Measurements from ENCODE around the gene CHAD.

The CHAD gene, protein sequence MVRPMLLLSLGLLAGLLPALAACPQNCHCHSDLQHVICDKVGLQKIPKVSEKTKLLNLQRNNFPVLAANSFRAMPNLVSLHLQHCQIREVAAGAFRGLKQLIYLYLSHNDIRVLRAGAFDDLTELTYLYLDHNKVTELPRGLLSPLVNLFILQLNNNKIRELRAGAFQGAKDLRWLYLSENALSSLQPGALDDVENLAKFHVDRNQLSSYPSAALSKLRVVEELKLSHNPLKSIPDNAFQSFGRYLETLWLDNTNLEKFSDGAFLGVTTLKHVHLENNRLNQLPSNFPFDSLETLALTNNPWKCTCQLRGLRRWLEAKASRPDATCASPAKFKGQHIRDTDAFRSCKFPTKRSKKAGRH

DNA sequence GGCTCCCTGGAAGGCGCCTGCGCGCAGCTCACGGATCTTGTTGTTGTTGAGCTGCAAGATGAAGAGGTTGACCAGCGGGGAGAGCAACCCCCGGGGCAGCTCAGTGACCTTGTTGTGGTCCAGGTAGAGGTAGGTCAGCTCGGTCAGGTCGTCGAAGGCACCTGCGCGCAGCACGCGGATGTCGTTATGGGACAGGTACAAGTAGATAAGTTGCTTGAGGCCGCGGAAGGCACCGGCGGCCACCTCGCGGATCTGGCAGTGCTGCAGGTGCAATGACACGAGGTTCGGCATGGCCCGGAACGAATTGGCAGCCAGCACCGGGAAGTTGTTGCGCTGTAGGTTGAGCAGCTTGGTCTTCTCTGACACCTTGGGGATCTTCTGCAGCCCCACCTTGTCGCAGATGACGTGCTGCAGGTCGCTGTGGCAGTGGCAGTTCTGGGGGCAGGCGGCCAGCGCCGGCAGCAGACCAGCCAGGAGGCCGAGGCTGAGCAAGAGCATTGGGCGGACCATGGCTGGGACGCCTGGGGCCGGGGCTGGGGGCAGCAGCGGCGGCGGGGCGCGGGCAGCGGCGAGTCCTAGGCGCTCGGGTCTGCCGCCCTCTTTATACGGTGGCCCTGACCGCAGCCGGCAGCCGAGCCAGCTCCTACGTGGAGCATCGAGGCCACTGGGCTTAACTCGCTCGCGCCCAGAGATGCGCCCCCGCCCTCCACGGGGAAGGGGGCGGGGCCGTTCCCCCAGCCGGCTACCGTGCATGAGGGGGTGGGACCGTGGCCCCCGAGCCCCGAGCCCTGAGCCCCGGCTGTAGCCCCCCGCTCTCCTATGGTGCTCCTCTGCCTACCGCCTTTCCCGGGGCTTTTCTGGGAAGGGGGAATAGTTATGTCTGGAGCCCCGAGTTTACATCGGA lies at the start of gene CHAD:
Gene CHAD (minus strand): TSS at position 577 of the 904 bp plus-strand sequence. CDS start 67 bp downstream, at position 510.
- TF ChIP-seq, protein P1, sequence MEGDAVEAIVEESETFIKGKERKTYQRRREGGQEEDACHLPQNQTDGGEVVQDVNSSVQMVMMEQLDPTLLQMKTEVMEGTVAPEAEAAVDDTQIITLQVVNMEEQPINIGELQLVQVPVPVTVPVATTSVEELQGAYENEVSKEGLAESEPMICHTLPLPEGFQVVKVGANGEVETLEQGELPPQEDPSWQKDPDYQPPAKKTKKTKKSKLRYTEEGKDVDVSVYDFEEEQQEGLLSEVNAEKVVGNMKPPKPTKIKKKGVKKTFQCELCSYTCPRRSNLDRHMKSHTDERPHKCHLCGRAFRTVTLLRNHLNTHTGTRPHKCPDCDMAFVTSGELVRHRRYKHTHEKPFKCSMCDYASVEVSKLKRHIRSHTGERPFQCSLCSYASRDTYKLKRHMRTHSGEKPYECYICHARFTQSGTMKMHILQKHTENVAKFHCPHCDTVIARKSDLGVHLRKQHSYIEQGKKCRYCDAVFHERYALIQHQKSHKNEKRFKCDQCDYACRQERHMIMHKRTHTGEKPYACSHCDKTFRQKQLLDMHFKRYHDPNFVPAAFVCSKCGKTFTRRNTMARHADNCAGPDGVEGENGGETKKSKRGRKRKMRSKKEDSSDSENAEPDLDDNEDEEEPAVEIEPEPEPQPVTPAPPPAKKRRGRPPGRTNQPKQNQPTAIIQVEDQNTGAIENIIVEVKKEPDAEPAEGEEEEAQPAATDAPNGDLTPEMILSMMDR (IDR thresholded peaks at IDR 0.05; ENCODE audit: control insufficient read depth, insufficient read depth, low read depth, low read length, missing control alignments) = no peak
- peak within 1 kb of the TSS; percentile 27 for H3K4me3 ChIP-seq (ENCODE audit: control insufficient read depth, low read depth, low read length)
- DNase-seq (ENCODE audit: low read depth) = no peak

DNA sequence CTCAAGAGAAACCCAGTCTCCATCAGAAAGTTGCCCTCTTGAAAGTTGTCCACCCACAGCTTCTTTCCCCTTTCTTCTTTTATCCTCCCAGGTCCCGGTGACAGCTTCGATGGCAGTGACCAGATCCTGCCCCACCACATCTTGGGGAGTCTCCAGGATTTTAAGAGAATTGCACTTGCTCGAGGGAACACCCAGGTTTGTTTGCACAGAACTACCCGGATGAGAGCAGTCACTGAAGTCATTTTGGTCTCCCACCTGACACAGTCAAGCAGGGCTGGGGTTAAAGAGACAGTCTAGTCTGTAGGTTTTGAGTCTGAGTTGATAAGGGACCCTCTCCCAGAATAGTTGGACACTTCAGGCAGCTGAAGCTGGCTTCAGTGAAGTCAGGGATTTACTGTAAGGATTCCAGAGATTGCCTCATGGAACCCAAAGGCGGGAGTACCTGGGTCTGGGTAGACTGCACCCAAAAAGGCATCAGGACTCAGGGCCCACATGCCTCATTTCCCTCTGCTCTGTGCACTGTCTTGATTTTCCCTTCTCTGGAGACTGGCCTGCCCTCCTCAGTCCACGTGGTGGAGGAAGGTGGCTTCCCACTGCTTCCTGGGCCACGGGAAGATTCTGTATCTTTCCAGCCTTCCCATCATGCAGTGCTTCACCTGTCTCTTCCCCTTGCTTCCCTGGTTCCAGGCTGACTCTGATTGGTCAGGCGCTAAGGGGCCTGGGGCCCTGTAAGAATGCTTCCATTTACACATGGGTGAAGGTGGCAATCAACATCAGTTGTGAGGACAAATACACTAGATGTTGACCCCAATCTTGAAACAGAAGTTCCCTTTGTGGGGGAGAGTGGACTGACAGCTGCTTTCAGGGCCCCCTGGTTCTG lies 49.1 kb upstream of the CHAD start:
- no peak for DNase-seq (ENCODE audit: low read depth)
- no peak overlapping the region for H3K4me3 ChIP-seq (ENCODE audit: control insufficient read depth, low read depth, low read length)
- TF ChIP-seq, protein P1 (IDR thresholded peaks at IDR 0.05; ENCODE audit: control insufficient read depth, insufficient read depth, low read depth, low read length, missing control alignments) = no peak

DNA sequence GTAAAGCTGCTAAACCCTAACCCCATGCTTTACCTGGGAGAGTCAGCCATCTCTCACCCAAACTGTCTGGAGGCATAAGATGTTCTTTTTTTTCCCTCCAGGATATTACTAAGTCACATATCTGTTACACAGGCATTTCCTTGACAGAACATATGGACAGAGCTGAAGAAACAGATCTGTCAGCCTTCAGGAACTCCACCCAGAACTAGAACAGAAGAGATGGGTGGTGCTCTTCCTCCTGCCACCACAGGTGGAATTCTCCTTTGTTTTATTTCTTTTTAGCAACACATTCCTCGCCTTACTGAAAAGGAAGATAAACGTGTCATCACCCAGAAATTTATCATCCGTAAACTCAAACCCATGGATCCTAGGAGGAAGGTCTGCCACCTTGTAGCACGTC lies 48.3 kb upstream of the CHAD start:
- DNase-seq (ENCODE audit: low read depth) = no peak
- H3K4me3 ChIP-seq (ENCODE audit: control insufficient read depth, low read depth, low read length) = no peak overlapping the region
- TF ChIP-seq, protein P1 (IDR thresholded peaks at IDR 0.05; ENCODE audit: control insufficient read depth, insufficient read depth, low read depth, low read length, missing control alignments) = no peak

DNA sequence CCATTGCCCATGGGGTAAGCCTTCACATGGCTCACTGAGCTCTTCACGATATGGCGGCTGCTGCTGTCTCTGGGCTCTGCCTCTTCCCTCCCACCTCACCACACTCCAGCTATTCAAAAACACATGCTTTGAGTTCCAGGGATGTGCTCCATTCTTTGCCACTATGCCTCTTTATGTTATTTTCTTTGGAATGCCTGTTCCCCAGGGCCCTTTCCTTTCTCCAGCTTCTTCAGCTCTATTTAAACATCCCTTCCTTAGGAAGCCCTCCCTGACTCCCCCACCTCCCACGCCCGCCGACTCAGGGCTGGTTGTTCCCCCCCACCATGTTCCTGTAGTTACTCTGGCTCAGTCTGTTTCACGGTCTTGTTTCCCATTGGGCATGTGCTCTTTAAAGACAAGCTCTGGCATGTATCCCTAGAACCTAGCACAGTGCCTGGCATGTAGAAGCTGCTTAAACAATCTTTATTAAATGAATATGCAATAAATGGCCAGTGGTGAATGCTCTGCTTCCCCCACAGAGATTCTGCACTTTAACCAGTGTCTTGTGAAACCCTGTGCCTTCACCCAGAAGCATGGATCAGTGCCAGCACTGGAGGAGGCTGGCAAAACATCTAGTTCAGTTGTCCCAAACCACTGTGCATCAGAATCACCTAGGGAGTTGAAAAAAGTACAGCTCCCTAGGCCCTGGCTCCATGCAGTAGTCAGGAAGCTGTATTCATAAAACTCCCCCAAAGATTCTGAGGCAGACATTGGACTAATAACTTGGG lies 46.4 kb upstream of the CHAD start:
- DNase-seq (ENCODE audit: low read depth) = no peak
- TF ChIP-seq, protein P1 (IDR thresholded peaks at IDR 0.05; ENCODE audit: control insufficient read depth, insufficient read depth, low read depth, low read length, missing control alignments) = no peak
- no peak overlapping the region for H3K4me3 ChIP-seq (ENCODE audit: control insufficient read depth, low read depth, low read length)

DNA sequence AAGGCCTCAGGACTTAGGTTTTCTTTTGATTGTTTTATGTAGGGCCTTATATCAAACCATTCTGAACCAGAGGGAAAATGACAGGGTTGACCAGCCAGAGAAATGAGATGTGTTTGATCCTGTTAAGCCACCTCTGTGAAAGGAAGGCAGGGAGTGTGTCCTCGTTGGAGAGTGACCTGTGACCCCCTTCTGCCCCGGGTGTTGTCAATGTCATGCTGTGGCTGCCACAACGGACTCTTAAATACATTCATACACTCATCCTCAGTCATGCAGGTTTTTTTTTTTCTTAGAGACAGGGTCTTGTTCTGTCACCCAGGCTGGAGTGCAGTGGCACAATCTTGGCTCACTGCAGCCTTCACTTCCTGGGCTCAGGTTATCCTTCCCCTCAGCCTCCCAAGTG lies 45.7 kb upstream of the CHAD start:
- TF ChIP-seq, protein P1 (IDR thresholded peaks at IDR 0.05; ENCODE audit: control insufficient read depth, insufficient read depth, low read depth, low read length, missing control alignments) = no peak
- H3K4me3 ChIP-seq (ENCODE audit: control insufficient read depth, low read depth, low read length) = no peak overlapping the region
- no peak for DNase-seq (ENCODE audit: low read depth)
